ENCODE measurements around the gene ANKRD44.

ANKRD44 gene

DNA sequence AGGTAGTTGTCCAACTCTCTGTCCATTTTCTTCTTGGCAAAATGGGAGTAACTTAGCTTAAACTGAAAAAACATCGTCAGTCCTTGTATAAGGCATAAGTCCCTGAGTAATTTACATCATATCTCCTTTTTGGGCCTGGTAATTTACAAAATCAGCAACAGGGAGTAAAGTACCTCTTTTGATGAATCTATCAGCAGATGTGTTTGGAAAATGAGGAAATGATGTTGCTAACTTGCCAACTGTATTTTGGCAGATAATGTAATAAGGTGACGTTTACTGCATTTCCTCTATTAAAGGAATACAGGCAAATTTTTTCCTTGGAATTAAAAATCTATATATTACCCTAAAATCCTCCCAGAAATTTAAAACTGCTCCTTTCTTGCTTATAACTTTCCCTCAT, 29.2 kb downstream of the ANKRD44 start:
- TF ChIP-seq, protein P1, sequence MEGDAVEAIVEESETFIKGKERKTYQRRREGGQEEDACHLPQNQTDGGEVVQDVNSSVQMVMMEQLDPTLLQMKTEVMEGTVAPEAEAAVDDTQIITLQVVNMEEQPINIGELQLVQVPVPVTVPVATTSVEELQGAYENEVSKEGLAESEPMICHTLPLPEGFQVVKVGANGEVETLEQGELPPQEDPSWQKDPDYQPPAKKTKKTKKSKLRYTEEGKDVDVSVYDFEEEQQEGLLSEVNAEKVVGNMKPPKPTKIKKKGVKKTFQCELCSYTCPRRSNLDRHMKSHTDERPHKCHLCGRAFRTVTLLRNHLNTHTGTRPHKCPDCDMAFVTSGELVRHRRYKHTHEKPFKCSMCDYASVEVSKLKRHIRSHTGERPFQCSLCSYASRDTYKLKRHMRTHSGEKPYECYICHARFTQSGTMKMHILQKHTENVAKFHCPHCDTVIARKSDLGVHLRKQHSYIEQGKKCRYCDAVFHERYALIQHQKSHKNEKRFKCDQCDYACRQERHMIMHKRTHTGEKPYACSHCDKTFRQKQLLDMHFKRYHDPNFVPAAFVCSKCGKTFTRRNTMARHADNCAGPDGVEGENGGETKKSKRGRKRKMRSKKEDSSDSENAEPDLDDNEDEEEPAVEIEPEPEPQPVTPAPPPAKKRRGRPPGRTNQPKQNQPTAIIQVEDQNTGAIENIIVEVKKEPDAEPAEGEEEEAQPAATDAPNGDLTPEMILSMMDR (IDR thresholded peaks at IDR 0.05; ENCODE audit: borderline replicate concordance, insufficient read depth, low read depth, low read length): no peak
- H3K4me3 ChIP-seq (ENCODE audit: low read depth, low read length): no peak overlapping the region

DNA sequence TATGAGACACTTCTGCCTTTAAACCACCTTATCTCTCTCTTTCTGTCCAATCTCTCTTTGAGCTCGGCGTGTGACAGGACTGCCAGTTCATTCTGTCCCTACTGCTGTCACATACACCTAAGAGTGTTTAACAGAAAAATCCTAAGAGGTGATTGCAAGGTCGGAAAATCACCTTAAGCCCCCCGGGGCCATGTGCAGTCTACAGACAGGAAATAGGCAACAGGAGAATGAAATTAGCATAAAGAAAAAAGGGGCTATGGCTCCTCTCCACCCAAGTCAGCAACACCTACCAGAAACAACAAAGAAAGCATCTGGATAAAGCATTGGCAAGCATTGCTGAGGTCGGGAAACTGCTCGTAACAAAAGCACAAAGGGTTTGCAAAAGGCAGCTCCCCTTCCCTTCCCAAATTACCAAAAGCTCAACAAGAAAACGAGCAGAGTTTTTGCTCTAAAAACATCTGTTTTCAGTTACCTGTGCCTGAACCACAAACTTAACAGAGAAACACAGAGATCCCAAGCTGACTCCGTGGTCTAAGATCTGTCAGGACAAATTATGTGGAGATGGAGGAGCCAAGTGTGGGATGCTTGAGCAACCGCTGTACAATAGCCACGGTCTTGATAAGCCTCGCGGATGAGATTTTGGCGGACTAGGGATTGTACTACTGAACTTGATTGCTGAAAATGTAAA, 30.4 kb downstream of the ANKRD44 start:
- TF ChIP-seq, protein P1 (IDR thresholded peaks at IDR 0.05; ENCODE audit: borderline replicate concordance, insufficient read depth, low read depth, low read length): no peak
- no peak overlapping the region for H3K4me3 ChIP-seq (ENCODE audit: low read depth, low read length)

- H3K4me3 ChIP-seq (ENCODE audit: low read depth, low read length): no peak overlapping the region
- TF ChIP-seq, protein P1 (IDR thresholded peaks at IDR 0.05; ENCODE audit: borderline replicate concordance, insufficient read depth, low read depth, low read length): no peak
Observed at GRCh38 chr2:197278799-197279763, 31.5 kb downstream of the ANKRD44 start.

- TF ChIP-seq, protein P1 (IDR thresholded peaks at IDR 0.05; ENCODE audit: borderline replicate concordance, insufficient read depth, low read depth, low read length): no peak
- H3K4me3 ChIP-seq (ENCODE audit: low read depth, low read length): no peak overlapping the region
Observed at GRCh38 chr2:197277794-197278193, 32.8 kb downstream of the ANKRD44 start.

- no peak overlapping the region for H3K4me3 ChIP-seq (ENCODE audit: low read depth, low read length)
- TF ChIP-seq, protein P1 (IDR thresholded peaks at IDR 0.05; ENCODE audit: borderline replicate concordance, insufficient read depth, low read depth, low read length): no peak
Observed at GRCh38 chr2:197276156-197276555, 34.4 kb downstream of the ANKRD44 start.

GRCh38 chr2:197274937-197275336, 35.6 kb downstream of the ANKRD44 start:
- TF ChIP-seq, protein P1 (IDR thresholded peaks at IDR 0.05; ENCODE audit: borderline replicate concordance, insufficient read depth, low read depth, low read length): no peak

More at GRCh38 chr2:197274937-197275336, 35.6 kb downstream of the ANKRD44 start:
- no peak overlapping the region for H3K4me3 ChIP-seq (ENCODE audit: low read depth, low read length)

Data from GM12875 (cell line).